Mucosa of rectum (tissue), 2 donors: ENCODE measurements around the gene ANO10.
"Not testable (repeated sequence)": the region's sequence is repeated elsewhere in the genome, so short reads cannot be mapped to it uniquely, and the experiment has no call there.

Experiments
- H3K27ac ChIP-seq, 2 donors: one replicate each; pipeline ENCODE4 v1.7.0; 2013; ENCODE audit warnings: inconsistent platforms in 2 of 2, low read depth in 2 of 2, low read length in 2 of 2
- H3K27me3 ChIP-seq, 2 donors: one replicate each; pipeline ENCODE4 v1.7.0; 2013; ENCODE audit warnings: low read length in 2 of 2; ENCODE audit not compliant: control insufficient read depth in 2 of 2, insufficient read depth in 2 of 2
- H3K36me3 ChIP-seq, 2 donors: one replicate each; pipeline ENCODE4 v1.7.0; 2013; ENCODE audit warnings: low read length in 2 of 2; ENCODE audit not compliant: control insufficient read depth in 2 of 2, insufficient read depth in 2 of 2
- H3K4me1 ChIP-seq, 2 donors: one replicate each; pipeline ENCODE4 v1.7.0; 2013; ENCODE audit warnings: low read length in 2 of 2, mild to moderate bottlenecking in 1 of 2; ENCODE audit not compliant: control insufficient read depth in 2 of 2, insufficient read depth in 2 of 2
- H3K4me3 ChIP-seq, 2 donors: one replicate each; pipeline ENCODE4 v1.7.0; 2013; ENCODE audit warnings: low read length in 2 of 2
- H3K9ac ChIP-seq, 2 donors: one replicate each; pipeline ENCODE4 v1.7.0; 2013; ENCODE audit warnings: low read length in 2 of 2, low read depth in 1 of 2, mild to moderate bottlenecking in 1 of 2
- H3K9me3 ChIP-seq, 2 donors: one replicate each; pipeline ENCODE4 v1.7.0; 2013; ENCODE audit warnings: low read length in 2 of 2; ENCODE audit not compliant: control insufficient read depth in 2 of 2
- donor health status: healthy.
- donor health status: Normal muscosa, but diverticular disease.

ANO10 gene

DNA sequence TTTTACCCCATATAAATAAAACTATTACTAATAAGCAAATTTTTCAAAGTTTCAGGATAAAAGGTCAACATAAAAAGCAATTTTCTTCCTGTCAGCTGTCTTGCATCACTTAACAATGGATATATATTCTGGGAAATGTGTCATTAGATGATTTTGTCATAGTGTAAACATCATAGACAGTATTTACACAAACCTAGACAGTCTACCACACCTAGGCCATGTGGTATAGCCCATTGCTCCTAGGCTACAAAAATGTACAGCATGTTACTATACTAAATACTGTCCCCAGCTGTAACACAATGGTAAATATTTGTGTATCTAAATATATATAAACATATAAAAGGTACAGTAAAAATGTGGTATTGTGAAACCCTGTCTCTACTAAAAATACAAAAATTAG lies 156.7 kb downstream of the ANO10 start:
- Histone ChIP-seq H3K4me1 (no peaks in the 10 kb centered on the region), H3K27ac (no peak overlapping the region), H3K27me3 (no peaks in the 10 kb centered on the region), H3K9me3 (peaks cover 0 to 2% of the 10 kb centered on the region in 2 donors), H3K4me3 (no peak overlapping the region), H3K9ac (no peak overlapping the region), H3K36me3 (no peaks in the 10 kb centered on the region)

DNA sequence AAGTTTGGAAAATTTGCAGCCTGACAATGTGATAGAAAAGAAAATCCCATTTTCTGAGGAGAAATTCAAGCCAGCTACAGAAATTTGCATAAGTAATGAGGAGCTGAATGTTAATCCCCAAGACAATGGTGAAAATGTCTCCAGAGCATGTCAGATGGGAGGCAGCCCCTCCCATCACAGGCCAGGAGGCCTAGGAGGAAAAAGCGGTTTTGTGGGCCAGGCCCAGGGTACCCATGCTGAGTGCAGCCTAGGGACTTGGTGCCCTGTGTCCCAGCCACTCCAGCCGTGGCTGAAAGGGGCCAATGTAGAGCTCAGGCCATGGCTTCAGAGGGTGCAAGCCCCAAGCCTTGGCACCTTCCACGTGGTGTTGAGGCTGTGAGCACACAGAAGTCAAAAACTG lies 159.2 kb downstream of the ANO10 start:
- not testable (repeated sequence) for H3K27ac ChIP-seq, H3K36me3 ChIP-seq, H3K9me3 ChIP-seq, H3K4me1 ChIP-seq, H3K27me3 ChIP-seq, H3K4me3 ChIP-seq, H3K9ac ChIP-seq

DNA sequence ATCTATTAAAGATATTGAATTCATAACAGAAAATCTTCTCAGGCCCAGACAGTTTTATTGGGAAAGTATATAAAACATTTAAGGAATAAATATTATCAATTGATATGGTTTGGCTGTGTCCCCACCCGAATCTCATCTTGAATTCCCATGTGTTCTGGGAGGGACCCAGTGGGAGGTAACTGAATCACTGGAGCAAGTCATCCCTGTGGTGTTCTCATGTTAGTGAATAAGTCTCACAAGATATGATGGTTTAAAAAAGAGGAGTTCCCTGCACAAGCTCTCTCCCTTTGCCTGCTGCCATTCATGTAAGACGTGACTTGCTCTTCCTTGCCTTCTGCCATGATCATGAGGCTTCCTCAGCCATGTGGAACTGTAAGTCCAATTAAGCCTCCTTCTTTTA lies 160.5 kb downstream of the ANO10 start:
- H3K9me3 ChIP-seq = peaks cover 0 to 2% of the 10 kb centered on the region in 2 donors
- no peaks in the 10 kb centered on the region for H3K4me1 ChIP-seq
- H3K4me3 ChIP-seq = no peak overlapping the region
- H3K27ac ChIP-seq = no peak overlapping the region
- no peaks in the 10 kb centered on the region for H3K36me3 ChIP-seq
- H3K9ac ChIP-seq = no peak overlapping the region
- H3K27me3 ChIP-seq = no peaks in the 10 kb centered on the region

DNA sequence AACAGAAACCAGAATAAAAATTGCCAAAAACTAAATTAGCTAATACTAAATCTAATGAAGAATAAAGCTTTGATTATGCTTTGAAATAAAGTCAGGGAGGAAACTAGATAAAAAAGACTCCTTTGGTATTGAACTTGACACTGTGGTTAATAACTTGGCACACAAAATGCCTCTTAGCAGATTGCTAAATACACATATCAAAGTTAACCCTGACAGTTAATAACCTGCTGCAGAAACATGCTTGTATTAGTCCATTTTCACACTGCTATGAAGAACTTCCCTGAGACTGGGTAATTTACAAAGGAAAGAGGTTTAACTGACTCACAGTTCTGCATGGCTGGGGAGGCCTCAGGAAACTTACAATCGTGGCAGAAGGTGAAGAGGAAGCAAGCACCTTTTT lies 164.8 kb downstream of the ANO10 start:
- not testable (repeated sequence) for H3K27me3 ChIP-seq, H3K27ac ChIP-seq, H3K4me1 ChIP-seq, H3K36me3 ChIP-seq, H3K4me3 ChIP-seq, H3K9ac ChIP-seq, H3K9me3 ChIP-seq

DNA sequence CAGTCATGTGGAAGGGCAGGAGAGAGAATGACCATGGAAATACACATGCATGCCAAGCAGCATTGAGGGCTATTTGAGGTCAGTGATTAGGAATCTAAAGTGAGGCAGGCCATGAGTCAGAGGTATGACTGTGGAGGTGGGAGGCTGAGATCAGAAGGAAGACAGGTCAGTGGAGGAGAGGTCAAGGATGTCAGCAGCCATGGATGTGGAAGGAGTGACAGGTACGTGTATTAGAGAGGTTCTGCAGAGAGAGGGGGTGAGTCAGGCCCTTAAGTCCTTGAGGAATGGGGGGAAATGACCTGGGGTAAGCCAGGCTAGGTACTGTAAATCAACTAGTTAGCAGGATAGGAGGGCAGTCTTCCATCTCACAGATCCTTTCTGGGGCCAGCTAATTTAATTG lies 166.6 kb downstream of the ANO10 start:
- no peak overlapping the region for H3K27ac ChIP-seq
- no peak overlapping the region for H3K9ac ChIP-seq
- no peaks in the 10 kb centered on the region for H3K27me3 ChIP-seq
- H3K36me3 ChIP-seq = no peaks in the 10 kb centered on the region
- no peaks in the 10 kb centered on the region for H3K9me3 ChIP-seq
- H3K4me1 ChIP-seq = no peaks in the 10 kb centered on the region
- no peak overlapping the region for H3K4me3 ChIP-seq

DNA sequence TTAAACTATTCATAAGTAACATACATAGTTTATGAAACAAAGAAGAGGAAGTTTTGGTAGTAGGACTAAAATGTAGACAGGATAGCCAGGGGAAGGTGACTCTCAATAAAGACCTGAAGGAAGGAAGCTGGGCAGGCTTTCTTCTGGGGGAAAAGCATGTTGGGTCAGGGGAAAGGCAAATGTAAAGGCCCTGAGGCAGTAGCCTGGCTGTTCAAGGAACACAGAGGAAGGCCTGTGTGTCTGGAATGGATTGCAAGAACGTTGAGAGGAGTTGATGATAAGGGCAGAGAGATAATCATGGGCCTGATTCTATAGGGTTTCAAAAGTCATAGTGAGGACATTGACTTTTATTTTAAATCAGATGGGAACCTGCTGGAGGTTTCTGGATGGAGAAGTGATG lies 167.8 kb downstream of the ANO10 start:
- H3K9me3 ChIP-seq = no peaks in the 10 kb centered on the region
- H3K36me3 ChIP-seq = no peaks in the 10 kb centered on the region
- H3K9ac ChIP-seq = no peak overlapping the region
- no peaks in the 10 kb centered on the region for H3K27me3 ChIP-seq
- H3K27ac ChIP-seq = no peak overlapping the region
- H3K4me3 ChIP-seq = no peak overlapping the region
- H3K4me1 ChIP-seq = no peaks in the 10 kb centered on the region

DNA sequence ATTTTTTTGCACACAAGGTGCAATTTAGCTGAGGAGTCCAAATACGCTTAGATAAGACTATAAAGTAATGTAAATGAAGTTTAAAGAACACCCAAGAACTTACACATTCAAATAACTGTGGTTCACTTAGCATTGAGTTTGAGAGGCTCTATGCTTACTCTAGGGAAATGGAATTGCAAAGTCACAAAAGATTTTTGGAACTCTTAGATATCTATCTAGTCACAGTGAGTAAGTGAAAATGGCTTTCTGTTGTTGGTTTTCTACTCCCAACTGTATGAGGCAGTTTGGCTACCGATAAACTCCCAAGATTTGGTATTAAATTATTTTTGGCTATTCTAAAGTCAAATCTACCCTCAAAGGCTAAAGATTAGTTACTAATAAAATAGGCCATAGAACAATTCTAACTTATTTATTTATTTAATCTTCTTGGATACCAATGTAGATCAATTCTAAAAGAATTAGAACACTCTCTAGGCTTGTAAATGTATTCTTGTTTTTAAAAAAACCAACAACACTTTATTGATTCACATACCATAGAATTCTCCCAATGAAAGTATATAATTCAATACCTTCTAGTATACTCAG lies 170.0 kb downstream of the ANO10 start:
- H3K27ac ChIP-seq = no peak overlapping the region
- no peaks in the 10 kb centered on the region for H3K36me3 ChIP-seq
- no peaks in the 10 kb centered on the region for H3K4me1 ChIP-seq
- no peaks in the 10 kb centered on the region for H3K9me3 ChIP-seq
- no peak overlapping the region for H3K4me3 ChIP-seq
- H3K9ac ChIP-seq = no peak overlapping the region
- no peaks in the 10 kb centered on the region for H3K27me3 ChIP-seq

DNA sequence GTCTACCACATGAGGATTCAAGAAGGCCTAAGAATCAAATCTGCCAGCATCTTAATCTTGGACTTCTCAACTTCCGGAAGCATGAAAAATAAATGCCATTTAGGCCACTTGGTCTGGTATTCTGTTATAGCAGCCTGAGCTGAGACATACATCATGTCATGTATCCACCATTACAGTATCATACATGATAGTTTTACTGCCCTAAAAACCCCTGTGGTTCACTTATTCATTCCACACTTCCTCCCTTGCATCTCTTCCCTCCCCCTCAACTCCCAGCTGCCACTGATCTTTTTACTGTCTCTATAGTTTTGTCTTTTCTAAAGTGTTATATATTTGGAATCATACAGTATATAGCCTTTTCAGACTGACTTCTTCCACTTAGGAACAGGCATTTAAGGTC lies 173.7 kb downstream of the ANO10 start:
- no peaks in the 10 kb centered on the region for H3K4me1 ChIP-seq
- no peak overlapping the region for H3K9ac ChIP-seq
- H3K27me3 ChIP-seq = no peaks in the 10 kb centered on the region
- no peaks in the 10 kb centered on the region for H3K9me3 ChIP-seq
- no peaks in the 10 kb centered on the region for H3K36me3 ChIP-seq
- H3K27ac ChIP-seq = no peak overlapping the region
- no peak overlapping the region for H3K4me3 ChIP-seq

DNA sequence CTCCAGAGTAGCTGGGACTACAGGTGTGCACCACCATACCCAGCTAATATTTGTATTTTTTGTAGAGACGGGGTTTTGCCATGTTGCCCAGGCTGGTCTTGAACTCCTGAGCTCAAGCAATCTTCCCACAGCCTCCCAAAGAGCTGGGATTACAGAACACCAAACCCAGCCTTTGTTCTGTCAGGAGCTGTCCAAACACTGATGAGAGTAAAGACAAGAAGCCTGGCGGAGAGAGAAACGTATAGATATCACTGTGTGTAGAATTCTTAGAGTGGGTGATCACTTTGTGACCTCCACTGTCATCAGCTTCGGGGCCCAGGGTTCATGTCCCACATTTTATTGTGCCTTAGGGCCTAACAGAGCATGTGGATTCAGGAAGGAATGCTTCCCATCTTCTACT lies 176.0 kb downstream of the ANO10 start:
- Histone ChIP-seq H3K27me3 (no peaks in the 10 kb centered on the region), H3K36me3 (no peaks in the 10 kb centered on the region), H3K4me1 (no peaks in the 10 kb centered on the region), H3K9ac (no peak overlapping the region), H3K4me3 (no peak overlapping the region), H3K9me3 (no peaks in the 10 kb centered on the region), H3K27ac (no peak overlapping the region)

DNA sequence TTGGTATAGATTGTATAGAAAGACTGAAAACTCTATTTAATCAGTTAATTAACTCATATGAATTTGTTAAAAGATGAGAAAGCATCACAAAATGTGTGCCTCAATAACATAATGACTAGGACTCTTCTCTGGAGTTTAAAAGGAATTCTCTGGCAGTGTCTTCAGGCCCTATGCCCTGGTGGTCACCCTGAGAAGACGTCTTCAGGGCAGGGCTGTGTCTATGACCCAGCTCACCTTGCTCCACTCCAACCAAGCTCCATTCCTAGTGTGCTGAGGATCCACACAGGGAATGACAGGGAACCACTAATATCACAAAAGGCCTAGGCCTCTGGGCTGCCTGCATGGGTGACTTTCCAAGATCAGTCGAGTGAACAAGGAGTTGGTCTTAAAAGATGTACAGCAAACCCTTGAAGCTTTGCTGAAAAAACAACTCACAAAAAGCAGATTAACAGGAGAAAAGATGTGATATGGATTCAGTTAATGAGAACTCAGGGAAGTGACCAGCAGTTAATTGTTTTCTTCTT lies 178.9 kb downstream of the ANO10 start:
- Histone ChIP-seq H3K36me3 (no peaks in the 10 kb centered on the region), H3K9ac (no peak overlapping the region), H3K27ac (no peak overlapping the region), H3K27me3 (no peaks in the 10 kb centered on the region), H3K4me3 (no peak overlapping the region), H3K4me1 (no peaks in the 10 kb centered on the region), H3K9me3 (no peaks in the 10 kb centered on the region)
